ENCODE measurements around the gene TTC7B. TPM values are rescaled to one million over a fixed set of nuclear protein-coding genes. Genes with fewer than 3 reads are reported as not detected.

TTC7B gene
- total and polyA plus RNA-seq, 2 of the 13 experiments (the other 11 are each of a cell fraction or from before 2014, with no cell fraction given), result 1.3 to 3.2 TPM

GRCh38 chr14:90499908-90500664, 316.1 kb downstream of the TTC7B start:
- WGBS (ENCODE audit: low lambda C conversion rate), result 33% methylated on average over 5 of the region's 10 CpGs
- TF ChIP-seq NR3C1 (CRISPR knock-in tag; IDR thresholded peaks at IDR 0.05) (no peak), MAFG (CRISPR knock-in tag; IDR thresholded peaks at IDR 0.05) (no peak), ZNF768 (CRISPR knock-in tag; IDR thresholded peaks at IDR 0.05) (peak; percentile 88), ZNF770 (CRISPR knock-in tag; IDR thresholded peaks at IDR 0.05) (no peak), SIN3A (IDR thresholded peaks at IDR 0.05; ENCODE audit: borderline replicate concordance, low read depth, low read length) (no peak), EEA1 (CRISPR knock-in tag; IDR thresholded peaks at IDR 0.05; ENCODE audit: borderline replicate concordance) (no peak), ZNF441 (CRISPR knock-in tag; IDR thresholded peaks at IDR 0.05; ENCODE audit: borderline replicate concordance) (0 out of 2 replicates have a peak, but pooled peaks have one; percentile 11), RBAK (CRISPR knock-in tag; IDR thresholded peaks at IDR 0.05) (no peak), ZNF260 (CRISPR knock-in tag; IDR thresholded peaks at IDR 0.05; ENCODE audit: borderline replicate concordance, low read depth) (no peak)
- TF ChIP-seq, protein P1, sequence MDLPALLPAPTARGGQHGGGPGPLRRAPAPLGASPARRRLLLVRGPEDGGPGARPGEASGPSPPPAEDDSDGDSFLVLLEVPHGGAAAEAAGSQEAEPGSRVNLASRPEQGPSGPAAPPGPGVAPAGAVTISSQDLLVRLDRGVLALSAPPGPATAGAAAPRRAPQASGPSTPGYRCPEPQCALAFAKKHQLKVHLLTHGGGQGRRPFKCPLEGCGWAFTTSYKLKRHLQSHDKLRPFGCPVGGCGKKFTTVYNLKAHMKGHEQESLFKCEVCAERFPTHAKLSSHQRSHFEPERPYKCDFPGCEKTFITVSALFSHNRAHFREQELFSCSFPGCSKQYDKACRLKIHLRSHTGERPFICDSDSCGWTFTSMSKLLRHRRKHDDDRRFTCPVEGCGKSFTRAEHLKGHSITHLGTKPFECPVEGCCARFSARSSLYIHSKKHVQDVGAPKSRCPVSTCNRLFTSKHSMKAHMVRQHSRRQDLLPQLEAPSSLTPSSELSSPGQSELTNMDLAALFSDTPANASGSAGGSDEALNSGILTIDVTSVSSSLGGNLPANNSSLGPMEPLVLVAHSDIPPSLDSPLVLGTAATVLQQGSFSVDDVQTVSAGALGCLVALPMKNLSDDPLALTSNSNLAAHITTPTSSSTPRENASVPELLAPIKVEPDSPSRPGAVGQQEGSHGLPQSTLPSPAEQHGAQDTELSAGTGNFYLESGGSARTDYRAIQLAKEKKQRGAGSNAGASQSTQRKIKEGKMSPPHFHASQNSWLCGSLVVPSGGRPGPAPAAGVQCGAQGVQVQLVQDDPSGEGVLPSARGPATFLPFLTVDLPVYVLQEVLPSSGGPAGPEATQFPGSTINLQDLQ (CRISPR knock-in tag; IDR thresholded peaks at IDR 0.05), result 0 out of 2 replicates have a peak, but pooled peaks have one; percentile 40
- Histone ChIP-seq H4K20me1 (ENCODE audit: insufficient read depth, low read length) (no peaks in the 10 kb centered on the region), H3K27ac (ENCODE audit: extremely low read length, insufficient read depth, low read length) (no peak overlapping the region), H3K36me3 (replicated peaks in 1 of 2; ENCODE audit: control insufficient read depth in 1 of 2, insufficient read depth in 2 of 2, low read length in 2 of 2) (no peaks in the 10 kb centered on the region), H3K9me3 (ENCODE audit: low read length) (no peaks in the 10 kb centered on the region), H3K27me3 (ENCODE audit: control insufficient read depth in 1 of 2, insufficient read depth in 2 of 2, low read length in 2 of 2) (no peaks in the 10 kb centered on the region), H3K4me1 (ENCODE audit: insufficient read depth, low read length) (peaks cover 44% of the 10 kb centered on the region), H3K79me2 (ENCODE audit: insufficient read depth, low read length) (no peaks in the 10 kb centered on the region), H3K4me2 (ENCODE audit: low read depth, low read length) (peak overlapping the region; percentile 93), H3K9ac (ENCODE audit: insufficient read depth, low read depth, low read length) (no peak overlapping the region), H3K4me3 (replicated peaks in 1 of 3; ENCODE audit: insufficient read depth in 1 of 3, low read depth in 2 of 3, low read length in 3 of 3) (peak overlapping the region in 1 of 3 experiments; percentile 73; a peak in 1 of 6 replicates), H2AFZ (ENCODE audit: low read length) (no peak overlapping the region)
- ChIA-PET POLR2A (interaction anchor here (0.7 to 2.5 kb wide), 6 partner anchors 13 to 197 kb away, joined by 3 to 60 read pairs (median 6); partner anchors contain the start of gene CALM1), CTCF (ENCODE audit: low intra/inter-chr PET ratio, low total read pairs) (no interaction called here)
- no peak for FAIRE-seq
- intact Hi-C loops (cut with micrococcal nuclease; ENCODE audit: unreplicated experiment) (no loop called here), in situ Hi-C loops (cut with HindIII; ENCODE audit: extremely low pct_ligation_motif_present, low pct_unique_long_range_greater_than_20kb) (no loop called here)
- no peak for DNase-seq (ENCODE audit: low spot score)
- BruUV-seq (replicated peaks), result no TSS peak
- no peak for ATAC-seq
